HEK293 (cell line): ENCODE data around the gene MPHOSPH9.
A peak's percentile ranks its signal among the peaks of the same experiment; 100 is the strongest.

Source experiments
- CTCF ChIA-PET: fragments of 350-600 bp; formaldehyde crosslinking; extraction: SDS; loops from one replicate; lab custom pipeline; 2021; ENCODE audit warnings: antibody characterized with exemption; lab: Yijun Ruan, JAX
- POLR2A ChIA-PET: fragments of 300-600 bp; formaldehyde crosslinking; extraction: SDS; loops from one replicate; lab custom pipeline; 2020; ENCODE audit warnings: antibody characterized with exemption, inconsistent platforms; lab: Yijun Ruan, JAX
- H3K27ac ChIP-seq: fragments of 200-500 bp; sonication (Bioruptor generic); 2 replicates; pipeline ENCODE4 v1.5.1; 2014; ENCODE audit warnings: low read depth, low read length, control low read depth, inconsistent platforms; ENCODE audit errors: extremely low read depth
- H3K36me3 ChIP-seq, 2 experiments: fragments of 200-500 bp in 1 of 2; sonication (Bioruptor generic) in 1 of 2; 1 replicate in 1 of 2; 2 replicates in 1 of 2; pipeline ENCODE4 v1.5.1; 2014 to 2017; ENCODE audit warnings: inconsistent platforms in 2 of 2, low read length in 2 of 2; ENCODE audit not compliant: control insufficient read depth in 2 of 2, insufficient read depth in 1 of 2
- H3K4me1 ChIP-seq: fragments of 200-500 bp; sonication (Bioruptor generic); 2 replicates; pipeline ENCODE4 v1.5.1; 2014; ENCODE audit warnings: mild to moderate bottlenecking, low read length, inconsistent platforms; ENCODE audit not compliant: control insufficient read depth, insufficient read depth
- H3K4me3 ChIP-seq: 2 replicates; pipeline ENCODE4 v1.5.1; 2011; ENCODE audit warnings: low read depth, mild to moderate bottlenecking, control low read depth, low read length, moderate library complexity
- H3K9me3 ChIP-seq: fragments of 200-500 bp; sonication (Bioruptor generic); 2 replicates; pipeline ENCODE4 v1.5.1; 2014; ENCODE audit warnings: low read depth, low read length, inconsistent platforms; ENCODE audit not compliant: control insufficient read depth, insufficient read depth
- HOXC10 ChIP-seq: sonication (generic); formaldehyde crosslinking; IDR thresholded peaks from 2 replicates; pipeline ENCODE4 v1.8.1; 2023; ENCODE audit warnings: mild to moderate bottlenecking, missing genetic modification reagents
- IKZF3 ChIP-seq: fragments of 450-650 bp; IDR thresholded peaks from 2 replicates; pipeline ENCODE4 v1.5.0; 2018; ENCODE audit warnings: missing biosample characterization, mild to moderate bottlenecking, missing genetic modification characterization, moderate library complexity
- KLF9 ChIP-seq: fragments of 450-650 bp; formaldehyde crosslinking; IDR thresholded peaks from 2 replicates; pipeline ENCODE4 v1.5.1; 2016; ENCODE audit warnings: missing biosample characterization, missing genetic modification characterization, low read depth
- PRDM1 ChIP-seq: fragments of 450-650 bp; formaldehyde crosslinking; IDR thresholded peaks from 2 replicates; pipeline ENCODE4; 2016; ENCODE audit warnings: missing biosample characterization, missing genetic modification characterization
- PRDM4 ChIP-seq: fragments of 450-650 bp; formaldehyde crosslinking; IDR thresholded peaks from 2 replicates; pipeline ENCODE4 v1.5.1; 2017; ENCODE audit warnings: missing biosample characterization, missing genetic modification characterization
- WT1 ChIP-seq: fragments of 450-650 bp; formaldehyde crosslinking; IDR thresholded peaks from 2 replicates; pipeline ENCODE4 v1.5.1; 2016; ENCODE audit warnings: missing biosample characterization, missing genetic modification characterization
- ZBTB1 ChIP-seq: fragments of 450-650 bp; formaldehyde crosslinking; IDR thresholded peaks from 2 replicates; pipeline ENCODE4 v1.5.1; 2016; ENCODE audit warnings: missing biosample characterization, missing genetic modification characterization
- ZBTB8A ChIP-seq: fragments of 450-650 bp; formaldehyde crosslinking; IDR thresholded peaks from 2 replicates; pipeline ENCODE4 v1.5.1; 2016; ENCODE audit warnings: missing biosample characterization, missing genetic modification characterization
- ZFP41 ChIP-seq: fragments of 450-650 bp; formaldehyde crosslinking; IDR thresholded peaks from 2 replicates; pipeline ENCODE4 v1.5.1; 2016; ENCODE audit warnings: missing biosample characterization, missing genetic modification characterization, borderline replicate concordance
- ZNF155 ChIP-seq: fragments of 450-650 bp; formaldehyde crosslinking; IDR thresholded peaks from 2 replicates; pipeline ENCODE4 v1.5.1; 2016; ENCODE audit warnings: missing biosample characterization, missing genetic modification characterization
- ZNF394 ChIP-seq: fragments of 450-650 bp; formaldehyde crosslinking; IDR thresholded peaks from 2 replicates; pipeline ENCODE4 v1.5.1; 2016; ENCODE audit warnings: missing biosample characterization, missing genetic modification characterization, mild to moderate bottlenecking, moderate library complexity, borderline replicate concordance
- ZNF654 ChIP-seq: fragments of 450-650 bp; formaldehyde crosslinking; IDR thresholded peaks from 2 replicates; pipeline ENCODE4 v1.5.1; 2016; ENCODE audit warnings: low read depth, missing biosample characterization, missing genetic modification characterization
- ZNF776 ChIP-seq: fragments of 450-650 bp; formaldehyde crosslinking; IDR thresholded peaks from 2 replicates; pipeline ENCODE4 v1.5.0; 2017; ENCODE audit warnings: missing biosample characterization, missing genetic modification characterization, borderline replicate concordance
- ZNF830 ChIP-seq: fragments of 450-650 bp; IDR thresholded peaks from 2 replicates; pipeline ENCODE4 v1.5.0; 2018; ENCODE audit warnings: missing biosample characterization, missing genetic modification characterization, low read depth, mild to moderate bottlenecking, moderate library complexity
- ZSCAN30 ChIP-seq: fragments of 450-650 bp; IDR thresholded peaks from 2 replicates; pipeline ENCODE4 v1.5.1; 2018; ENCODE audit warnings: missing biosample characterization, mild to moderate bottlenecking, missing genetic modification characterization, moderate library complexity
- TF ChIP-seq, protein P1 (sequence below): fragments of 450-650 bp; formaldehyde crosslinking; IDR thresholded peaks from 2 replicates; pipeline ENCODE4 v1.5.1; 2016; ENCODE audit warnings: missing biosample characterization, missing genetic modification characterization
- TF ChIP-seq, protein P2 (sequence below): fragments of 450-650 bp; formaldehyde crosslinking; IDR thresholded peaks from 2 replicates; pipeline ENCODE4 v1.5.1; 2017; ENCODE audit warnings: missing biosample characterization, missing genetic modification characterization
- TF ChIP-seq, protein P3 (sequence below): IDR thresholded peaks from 2 replicates; pipeline ENCODE4 v1.6.1; 2011; ENCODE audit warnings: mild to moderate bottlenecking, low read depth, low read length, borderline replicate concordance

The MPHOSPH9 gene

GRCh38 chr12:123232472-123232806, 502 bp downstream of the MPHOSPH9 start (continued):
- no peak for TF ChIP-seq ZBTB8A (tag by site-specific recombination)
- 0 out of 2 replicates have a peak, but pooled peaks have one; percentile 35 for TF ChIP-seq HOXC10 (CRISPR knock-in tag)

- Histone ChIP-seq H3K27ac (peak overlapping the region; percentile 86), H3K4me1 (peaks cover 17% of the 10 kb centered on the region), H3K9me3 (no peaks in the 10 kb centered on the region), H3K36me3 (peaks cover 20 to 21% of the 10 kb centered on the region in 2 experiments), H3K4me3 (peak overlapping the region; percentile 90)
- TF ChIP-seq, protein P1, sequence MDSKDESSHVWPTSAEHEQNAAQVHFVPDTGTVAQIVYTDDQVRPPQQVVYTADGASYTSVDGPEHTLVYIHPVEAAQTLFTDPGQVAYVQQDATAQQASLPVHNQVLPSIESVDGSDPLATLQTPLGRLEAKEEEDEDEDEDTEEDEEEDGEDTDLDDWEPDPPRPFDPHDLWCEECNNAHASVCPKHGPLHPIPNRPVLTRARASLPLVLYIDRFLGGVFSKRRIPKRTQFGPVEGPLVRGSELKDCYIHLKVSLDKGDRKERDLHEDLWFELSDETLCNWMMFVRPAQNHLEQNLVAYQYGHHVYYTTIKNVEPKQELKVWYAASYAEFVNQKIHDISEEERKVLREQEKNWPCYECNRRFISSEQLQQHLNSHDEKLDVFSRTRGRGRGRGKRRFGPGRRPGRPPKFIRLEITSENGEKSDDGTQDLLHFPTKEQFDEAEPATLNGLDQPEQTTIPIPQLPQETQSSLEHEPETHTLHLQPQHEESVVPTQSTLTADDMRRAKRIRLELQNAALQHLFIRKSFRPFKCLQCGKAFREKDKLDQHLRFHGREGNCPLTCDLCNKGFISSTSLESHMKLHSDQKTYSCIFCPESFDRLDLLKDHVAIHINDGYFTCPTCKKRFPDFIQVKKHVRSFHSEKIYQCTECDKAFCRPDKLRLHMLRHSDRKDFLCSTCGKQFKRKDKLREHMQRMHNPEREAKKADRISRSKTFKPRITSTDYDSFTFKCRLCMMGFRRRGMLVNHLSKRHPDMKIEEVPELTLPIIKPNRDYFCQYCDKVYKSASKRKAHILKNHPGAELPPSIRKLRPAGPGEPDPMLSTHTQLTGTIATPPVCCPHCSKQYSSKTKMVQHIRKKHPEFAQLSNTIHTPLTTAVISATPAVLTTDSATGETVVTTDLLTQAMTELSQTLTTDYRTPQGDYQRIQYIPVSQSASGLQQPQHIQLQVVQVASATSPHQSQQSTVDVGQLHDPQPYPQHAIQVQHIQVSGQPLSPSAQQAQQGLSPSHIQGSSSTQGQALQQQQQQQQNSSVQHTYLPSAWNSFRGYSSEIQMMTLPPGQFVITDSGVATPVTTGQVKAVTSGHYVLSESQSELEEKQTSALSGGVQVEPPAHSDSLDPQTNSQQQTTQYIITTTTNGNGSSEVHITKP (tag by site-specific recombination), result peak; percentile 86
- 0 out of 2 replicates have a peak, but pooled peaks have one; percentile 6 for TF ChIP-seq IKZF3
- no peak for TF ChIP-seq KLF9 (tag by site-specific recombination)
- TF ChIP-seq PRDM4 (tag by site-specific recombination), result peak; percentile 94
- no peak for TF ChIP-seq PRDM1 (tag by site-specific recombination)
- peak; percentile 27; the same call in 1 of the 2 replicates for TF ChIP-seq ZNF394
- POLR2A ChIA-PET, result interaction anchor here (0.7 to 2.8 kb wide), 27 partner anchors 8 to 480 kb away, joined by 3 to 56 read pairs (median 7); partner anchors contain the start of genes ABCB9, ARL6IP4, ATP6V0A2 and DENR
- CTCF ChIA-PET, result interaction anchor here (0.6 to 1.4 kb wide), 5 partner anchors 10 to 159 kb away, joined by 3 to 7 read pairs (median 4); no protein-coding TSS in a partner anchor
Measured at GRCh38 chr12:123231931-123232330, 1.0 kb downstream of the MPHOSPH9 start.

DNA sequence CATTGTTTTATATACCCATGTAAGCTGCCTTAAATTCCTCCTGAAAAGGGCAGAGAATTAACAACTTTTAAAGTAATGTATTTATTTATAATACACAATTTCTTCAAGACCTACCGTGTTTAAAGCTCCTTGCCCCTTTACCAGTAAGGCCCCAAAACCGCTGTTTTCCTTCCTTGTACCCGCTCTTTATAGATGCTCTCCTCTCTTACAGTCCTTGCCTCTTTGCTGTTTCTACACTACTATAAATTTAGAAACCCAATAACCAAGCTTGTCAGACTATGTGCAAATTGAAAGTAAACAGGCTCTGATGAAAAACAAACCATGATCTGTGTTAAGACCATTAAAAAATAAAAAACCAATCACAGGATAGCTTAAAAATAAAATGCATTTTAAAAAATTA, 3.9 kb downstream of the MPHOSPH9 start:
- Histone ChIP-seq H3K36me3 (peaks cover 22 to 30% of the 10 kb centered on the region in 2 experiments), H3K4me1 (peaks cover 17% of the 10 kb centered on the region), H3K4me3 (no peak overlapping the region), H3K27ac (no peak overlapping the region), H3K9me3 (no peaks in the 10 kb centered on the region)
- CTCF ChIA-PET, result interaction anchor here (0.8 to 1.6 kb wide), 2 partner anchors 9 to 186 kb away, joined by 4 to 6 read pairs; no protein-coding TSS in a partner anchor
- TF ChIP-seq ZNF654 (no peak), WT1 (no peak)
- POLR2A ChIA-PET, result interaction anchor here (0.6 kb wide), 1 partner anchor 131 kb away, joined by 3 read pairs; no protein-coding TSS in a partner anchor

DNA sequence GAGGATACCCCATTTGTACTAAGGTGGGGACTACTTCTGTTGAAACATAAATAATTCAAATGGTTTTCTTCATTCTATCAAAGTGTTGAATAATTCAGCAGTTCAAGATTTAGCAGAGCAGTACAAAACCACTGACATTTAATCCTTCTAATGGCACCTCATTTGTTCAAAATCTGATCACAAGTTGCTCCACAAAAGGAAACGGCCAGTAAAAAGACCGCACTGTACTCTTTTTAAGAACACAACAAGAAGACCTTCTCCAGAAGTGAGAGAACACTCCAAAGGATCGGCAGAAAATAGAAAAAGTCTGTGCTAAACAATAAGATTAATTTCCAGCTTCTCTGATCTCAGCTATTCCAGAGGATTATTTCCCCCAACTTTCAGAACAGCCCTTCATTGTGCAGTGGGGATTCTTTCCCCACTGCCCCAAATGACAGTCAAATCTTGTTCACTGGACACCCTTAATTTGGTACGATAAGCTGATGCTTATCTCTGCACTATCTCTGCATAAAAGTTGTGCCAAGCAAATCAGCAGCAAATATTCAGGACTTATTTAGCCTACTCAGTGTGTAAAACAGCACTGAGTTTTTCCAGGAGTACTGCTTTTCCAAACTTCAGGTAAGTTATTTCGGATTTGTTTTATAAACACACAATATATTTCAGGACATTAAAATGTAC, 5.2 kb downstream of the MPHOSPH9 start:
- POLR2A ChIA-PET, result interaction anchor here (0.5 kb wide), 1 partner anchor 73 kb away, joined by 4 read pairs; no protein-coding TSS in a partner anchor
- Histone ChIP-seq H3K36me3 (peaks cover 28 to 38% of the 10 kb centered on the region in 2 experiments), H3K27ac (peak overlapping the region; percentile 33; the same call in 1 of the 2 replicates), H3K4me1 (peaks cover 17% of the 10 kb centered on the region), H3K9me3 (no peaks in the 10 kb centered on the region), H3K4me3 (no peak overlapping the region)
- CTCF ChIA-PET, result interaction anchor here (0.6 to 2.1 kb wide), 3 partner anchors 8 to 65 kb away, joined by 3 to 12 read pairs (median 5); no protein-coding TSS in a partner anchor
- TF ChIP-seq ZNF830 (tag by site-specific recombination) (no peak), ZNF394 (peak; percentile 26; the same call in 1 of the 2 replicates), ZNF776 (tag by site-specific recombination) (no peak), ZSCAN30 (tag by site-specific recombination) (no peak), ZNF155 (tag by site-specific recombination) (no peak), ZBTB1 (tag by site-specific recombination) (no peak), ZFP41 (tag by site-specific recombination) (no peak)
- TF ChIP-seq, protein P2, sequence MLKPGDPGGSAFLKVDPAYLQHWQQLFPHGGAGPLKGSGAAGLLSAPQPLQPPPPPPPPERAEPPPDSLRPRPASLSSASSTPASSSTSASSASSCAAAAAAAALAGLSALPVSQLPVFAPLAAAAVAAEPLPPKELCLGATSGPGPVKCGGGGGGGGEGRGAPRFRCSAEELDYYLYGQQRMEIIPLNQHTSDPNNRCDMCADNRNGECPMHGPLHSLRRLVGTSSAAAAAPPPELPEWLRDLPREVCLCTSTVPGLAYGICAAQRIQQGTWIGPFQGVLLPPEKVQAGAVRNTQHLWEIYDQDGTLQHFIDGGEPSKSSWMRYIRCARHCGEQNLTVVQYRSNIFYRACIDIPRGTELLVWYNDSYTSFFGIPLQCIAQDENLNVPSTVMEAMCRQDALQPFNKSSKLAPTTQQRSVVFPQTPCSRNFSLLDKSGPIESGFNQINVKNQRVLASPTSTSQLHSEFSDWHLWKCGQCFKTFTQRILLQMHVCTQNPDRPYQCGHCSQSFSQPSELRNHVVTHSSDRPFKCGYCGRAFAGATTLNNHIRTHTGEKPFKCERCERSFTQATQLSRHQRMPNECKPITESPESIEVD, result peak; percentile 45; the same call in 1 of the 2 replicates
- TF ChIP-seq, protein P3, sequence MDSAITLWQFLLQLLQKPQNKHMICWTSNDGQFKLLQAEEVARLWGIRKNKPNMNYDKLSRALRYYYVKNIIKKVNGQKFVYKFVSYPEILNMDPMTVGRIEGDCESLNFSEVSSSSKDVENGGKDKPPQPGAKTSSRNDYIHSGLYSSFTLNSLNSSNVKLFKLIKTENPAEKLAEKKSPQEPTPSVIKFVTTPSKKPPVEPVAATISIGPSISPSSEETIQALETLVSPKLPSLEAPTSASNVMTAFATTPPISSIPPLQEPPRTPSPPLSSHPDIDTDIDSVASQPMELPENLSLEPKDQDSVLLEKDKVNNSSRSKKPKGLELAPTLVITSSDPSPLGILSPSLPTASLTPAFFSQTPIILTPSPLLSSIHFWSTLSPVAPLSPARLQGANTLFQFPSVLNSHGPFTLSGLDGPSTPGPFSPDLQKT, result no peak
